Endometrium (tissue), 2 donors: ENCODE data around the gene IGF1R.

Experiments used
- FAIRE-seq: peaks from 2 replicates; lab custom pipeline; 2012; peaks lifted over from hg19 to GRCh38; lab: Jason Lieb, UNC
- donor health status: control.
- donor health status: control.

IGF1R gene

GRCh38 chr15:98859149-98859548 lies 210.8 kb downstream of the IGF1R start:
- FAIRE-seq, result no peak

- FAIRE-seq, result no peak
Measured at GRCh38 chr15:98860281-98861041, 212.1 kb downstream of the IGF1R start.

DNA sequence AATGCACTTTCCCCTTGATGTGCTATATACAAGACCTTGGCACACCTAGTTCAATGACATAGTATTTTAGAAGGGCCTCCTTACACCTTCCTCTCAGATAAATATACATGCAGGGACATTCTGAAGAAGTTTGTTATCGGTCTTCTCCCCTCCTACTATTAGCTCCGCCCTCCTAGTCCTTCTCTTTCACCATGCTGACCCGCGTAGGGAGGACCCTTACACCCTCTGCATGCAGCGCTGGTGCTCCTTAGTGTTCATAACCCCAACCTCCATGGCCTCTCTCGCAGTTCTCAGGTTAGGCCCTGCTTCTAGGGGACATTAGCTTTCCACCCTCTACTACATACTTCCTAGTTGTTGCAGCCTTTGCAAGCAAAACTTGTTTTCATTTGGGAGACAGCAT lies 212.8 kb downstream of the IGF1R start:
- FAIRE-seq, result no peak

DNA sequence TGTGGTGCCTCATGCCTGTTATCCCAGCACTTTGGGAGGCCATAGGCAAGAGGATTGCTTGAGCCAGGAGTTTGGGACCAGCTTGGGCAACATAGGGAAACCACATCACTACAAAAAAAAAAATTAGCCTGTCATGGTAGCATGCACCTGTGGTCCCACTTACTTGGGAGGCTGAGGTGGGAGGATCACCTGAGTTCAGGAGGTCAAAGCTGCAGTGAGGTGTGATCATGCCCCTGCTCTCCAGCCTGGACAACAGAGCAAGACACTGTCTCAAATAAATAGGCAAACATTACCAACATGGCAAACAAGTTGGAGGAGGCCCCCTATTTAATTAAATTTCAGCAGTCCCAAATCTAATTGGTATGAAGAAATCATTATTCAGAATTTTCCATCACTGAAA lies 215.6 kb downstream of the IGF1R start:
- FAIRE-seq, result no peak

DNA sequence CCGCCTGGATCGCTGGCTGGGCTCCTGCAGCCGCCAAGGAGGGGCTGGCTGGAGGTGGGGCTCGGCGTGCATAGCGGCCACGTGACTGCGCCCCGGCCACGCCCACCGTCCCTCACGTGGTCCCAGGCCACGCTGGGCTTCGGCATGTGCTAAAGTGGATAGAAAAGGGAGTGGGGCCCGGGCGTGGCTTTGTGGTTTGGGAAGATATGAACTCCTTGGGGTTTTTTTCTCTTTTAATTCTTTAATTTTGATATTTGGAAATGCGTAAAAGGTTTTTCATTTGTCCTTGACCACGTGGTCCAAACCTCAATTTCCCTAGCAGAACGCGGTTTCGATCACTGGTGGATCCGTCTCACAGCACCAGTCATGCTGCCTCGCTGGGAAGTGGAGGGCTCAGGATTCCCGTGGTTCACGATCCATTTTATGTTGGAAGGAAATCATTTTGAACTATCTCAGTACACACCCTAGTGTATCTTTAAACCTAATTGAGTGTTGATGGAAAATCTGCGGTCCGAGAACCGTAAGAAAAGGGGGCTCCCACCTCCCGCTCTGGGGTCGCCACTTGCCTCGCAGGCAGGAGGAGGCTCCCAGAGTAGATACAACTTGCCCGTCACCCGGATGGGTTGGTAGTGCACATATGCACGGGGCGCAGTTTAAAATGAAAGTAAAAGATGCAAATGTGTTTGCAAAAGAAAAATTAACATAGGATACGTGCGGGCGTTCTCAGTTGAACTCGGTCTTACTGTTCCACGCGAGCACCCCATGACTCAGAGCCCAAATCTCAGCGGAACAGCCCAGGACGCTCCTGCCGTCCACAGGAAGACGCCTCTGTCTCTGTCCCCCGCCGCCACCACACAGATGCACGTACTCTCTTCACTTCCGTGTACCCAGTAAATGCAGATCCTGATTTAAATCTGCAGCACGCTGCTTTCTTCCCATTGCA lies 217.3 kb downstream of the IGF1R start:
- no peak for FAIRE-seq

DNA sequence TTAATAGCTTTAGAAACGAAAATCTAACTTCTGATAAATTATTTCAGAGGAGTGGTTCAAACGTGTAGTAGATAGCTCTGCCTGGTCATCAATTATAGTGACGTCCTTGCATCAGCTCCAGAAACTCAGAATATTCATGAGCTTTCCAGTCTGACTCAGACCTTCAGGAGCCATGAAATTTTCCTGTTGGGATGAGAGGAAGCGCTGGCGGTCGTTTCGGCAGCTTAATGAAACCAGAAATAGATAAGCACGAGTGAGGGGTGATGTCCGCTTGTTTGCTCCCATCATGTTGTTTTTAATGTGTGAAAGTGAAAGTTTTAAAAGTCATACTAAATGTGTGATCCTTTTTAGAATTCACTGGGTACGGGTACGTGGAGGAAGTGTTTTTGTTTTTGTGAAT lies 218.2 kb downstream of the IGF1R start:
- no peak for FAIRE-seq

- FAIRE-seq, result no peak
Measured at GRCh38 chr15:98868564-98868963, 220.2 kb downstream of the IGF1R start.

DNA sequence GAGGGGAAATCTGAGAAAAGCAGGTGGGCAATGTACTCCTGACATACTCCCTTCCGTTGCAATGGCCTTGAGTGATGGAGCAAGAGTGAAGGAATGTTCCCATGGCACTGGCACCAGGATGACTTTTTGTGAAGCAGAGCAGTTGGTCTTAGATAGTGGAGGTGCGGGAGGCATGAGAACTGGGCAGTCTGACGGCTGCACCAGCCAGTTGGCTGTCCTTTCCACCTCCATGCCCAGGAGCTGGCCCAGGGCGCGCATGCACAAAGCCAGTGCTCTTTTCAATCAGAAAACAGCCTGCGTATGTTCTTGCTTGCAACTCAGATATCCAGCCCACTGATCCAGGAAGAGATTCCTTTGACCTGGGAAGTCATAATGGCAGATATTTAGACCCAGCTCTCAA lies 222.4 kb downstream of the IGF1R start:
- FAIRE-seq, result no peak

GRCh38 chr15:98872774-98873173 lies 224.4 kb downstream of the IGF1R start:
- no peak for FAIRE-seq

DNA sequence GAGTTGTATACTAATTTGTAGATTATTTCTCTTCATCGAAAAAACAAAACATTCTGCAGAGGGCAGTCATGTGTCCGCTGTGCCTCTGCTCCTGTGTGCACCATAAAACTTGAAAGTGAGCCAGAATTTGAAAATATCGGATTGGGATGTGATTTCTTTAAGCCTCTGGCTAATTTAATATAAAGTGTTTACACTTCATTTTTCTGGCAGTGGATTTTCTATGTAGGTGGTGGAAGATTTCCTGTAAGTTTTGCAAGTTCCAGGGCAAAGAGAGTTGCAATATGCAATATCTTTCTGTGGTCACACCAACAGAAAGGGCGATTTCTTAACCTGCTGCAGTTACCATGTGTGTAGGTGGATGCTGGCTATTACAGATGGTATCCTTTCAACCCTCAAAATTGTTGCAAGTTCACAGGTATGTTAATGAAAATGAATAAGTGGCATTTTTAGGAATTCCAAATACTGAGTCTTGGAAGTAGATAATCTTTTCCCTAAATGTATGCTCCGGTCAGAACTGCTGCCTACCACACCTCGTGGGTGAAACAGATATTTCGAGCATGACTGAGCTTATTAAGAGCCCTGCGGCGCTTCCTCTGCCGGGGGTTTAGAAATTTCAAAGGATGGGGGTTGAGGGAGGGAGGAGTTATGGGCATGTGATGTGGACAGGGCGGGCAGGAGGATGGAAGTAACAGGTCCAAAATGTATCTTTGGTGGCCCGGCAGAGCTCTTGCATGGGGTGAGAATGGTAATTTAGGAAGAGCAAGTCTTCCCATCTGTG lies 225.3 kb downstream of the IGF1R start:
- FAIRE-seq, result no peak

DNA sequence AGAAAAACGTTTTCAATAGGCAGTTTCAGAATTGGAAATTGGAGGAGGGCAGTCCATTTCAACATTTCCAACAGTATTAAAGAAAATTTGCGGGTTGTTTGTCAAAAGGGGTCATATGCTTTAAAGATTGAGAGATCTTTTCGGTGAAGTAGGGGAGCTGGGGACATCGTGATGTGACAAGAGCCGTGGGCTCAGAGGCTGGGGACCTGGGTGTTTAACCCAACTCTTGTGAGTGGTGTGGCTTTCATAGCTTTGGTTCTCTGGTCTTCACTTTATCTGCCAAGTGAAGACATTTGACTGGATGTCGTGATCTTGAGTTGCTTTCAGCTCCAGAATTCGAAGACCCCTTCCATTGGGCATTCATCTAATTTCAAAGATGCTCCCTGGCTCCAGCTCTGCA lies 226.0 kb downstream of the IGF1R start:
- no peak for FAIRE-seq

DNA sequence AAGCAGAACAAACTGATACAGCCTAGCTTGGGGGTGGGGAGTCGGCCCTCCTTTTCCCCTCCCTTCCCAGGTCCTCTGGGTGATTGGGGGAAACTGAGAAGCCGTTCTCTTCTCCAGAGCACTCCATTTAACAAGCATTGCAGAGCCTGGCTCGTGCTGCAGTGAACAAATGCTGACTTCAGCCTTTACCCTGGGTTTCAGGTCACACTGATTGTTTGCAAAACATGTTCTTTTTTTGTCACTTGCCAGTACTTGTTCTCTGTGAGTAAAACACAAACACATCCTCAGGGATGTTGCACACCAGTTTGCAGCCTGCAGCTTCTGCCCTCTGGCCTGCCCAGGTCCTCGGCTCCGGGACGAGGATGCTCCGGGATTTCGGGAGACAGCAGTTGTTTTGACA lies 226.4 kb downstream of the IGF1R start:
- FAIRE-seq, result peak; percentile 31

GRCh38 chr15:98875309-98875708 lies 227.0 kb downstream of the IGF1R start:
- peak; percentile 48 for FAIRE-seq

DNA sequence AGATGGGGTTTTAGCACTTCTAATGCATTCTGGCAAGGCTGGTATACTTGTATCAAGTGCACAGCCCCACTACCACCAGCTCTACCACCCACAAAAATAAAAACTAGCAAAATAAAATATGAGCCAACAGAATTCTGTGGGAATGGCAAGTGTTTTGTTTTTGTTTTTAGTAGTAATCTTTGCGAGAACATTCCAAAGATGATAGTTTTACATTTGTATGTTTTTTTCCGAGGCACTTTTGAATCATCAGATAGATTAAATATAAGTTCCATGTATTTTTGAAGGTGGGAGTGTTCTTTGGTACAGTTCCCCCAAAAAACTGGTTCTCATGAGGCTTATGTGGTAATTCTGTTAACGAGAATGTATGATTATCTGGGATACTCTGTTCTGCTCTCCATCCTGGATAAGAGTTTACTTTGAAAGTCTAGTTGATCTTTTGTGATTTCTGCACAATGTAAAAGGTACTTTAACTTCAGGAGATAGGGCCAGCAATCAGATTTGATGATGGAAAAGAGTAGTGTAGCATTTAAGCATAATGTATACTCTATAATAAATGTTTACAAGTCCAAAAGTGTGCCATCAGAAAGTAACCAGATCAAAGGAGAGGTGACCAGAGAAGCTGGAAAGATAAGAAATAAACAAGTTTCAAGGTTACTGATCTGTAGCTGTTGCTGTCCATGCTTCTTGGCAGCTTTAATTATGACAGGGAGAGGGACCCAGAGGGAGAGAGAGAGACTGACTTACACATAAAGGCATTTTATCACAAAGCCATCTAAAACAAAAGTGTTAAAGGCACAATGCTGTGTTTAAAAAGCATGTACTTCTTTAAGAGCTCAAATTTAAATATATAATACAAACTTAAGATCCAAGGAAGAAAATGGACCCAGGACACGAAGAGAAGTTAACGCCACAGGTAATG lies 228.4 kb downstream of the IGF1R start:
- no peak for FAIRE-seq

DNA sequence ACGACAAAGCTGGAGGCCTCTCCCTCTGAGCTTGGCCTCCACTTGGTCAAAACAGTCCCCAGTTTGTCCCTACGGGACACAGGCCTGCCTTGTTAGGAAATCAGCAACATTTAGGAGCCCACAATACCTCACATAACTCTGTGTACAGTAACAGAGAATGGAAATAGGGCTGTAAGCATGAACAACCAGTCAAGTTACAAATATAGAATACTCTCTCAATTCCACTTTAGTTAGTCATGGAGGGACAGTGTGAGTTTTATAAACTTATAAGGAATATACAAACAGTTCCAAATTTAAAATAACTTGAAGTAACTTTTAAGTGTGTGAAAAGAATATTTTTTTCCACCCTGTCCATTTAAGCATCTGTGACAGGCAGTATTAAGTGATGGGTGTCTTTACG lies 229.8 kb downstream of the IGF1R start:
- FAIRE-seq, result no peak

DNA sequence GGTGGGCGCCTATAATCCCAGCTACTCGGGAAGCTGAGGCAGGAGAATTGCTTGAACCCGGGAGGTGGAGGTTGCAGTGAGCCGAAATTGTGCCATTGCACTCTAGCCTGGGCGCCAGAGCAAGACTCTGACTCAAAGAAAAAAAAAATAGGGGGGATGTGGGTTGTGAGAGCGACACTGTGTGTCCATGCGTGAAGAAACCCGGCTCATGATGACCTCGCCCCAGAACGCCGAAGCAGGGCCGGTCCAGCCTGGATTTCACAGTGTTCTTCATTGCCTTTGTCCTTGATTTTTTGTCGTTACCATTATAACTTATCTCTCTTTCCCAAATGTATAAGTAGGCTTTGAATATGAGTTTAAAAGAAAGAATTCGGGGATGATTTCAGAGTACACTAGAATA lies 230.5 kb downstream of the IGF1R start:
- FAIRE-seq, result no peak

DNA sequence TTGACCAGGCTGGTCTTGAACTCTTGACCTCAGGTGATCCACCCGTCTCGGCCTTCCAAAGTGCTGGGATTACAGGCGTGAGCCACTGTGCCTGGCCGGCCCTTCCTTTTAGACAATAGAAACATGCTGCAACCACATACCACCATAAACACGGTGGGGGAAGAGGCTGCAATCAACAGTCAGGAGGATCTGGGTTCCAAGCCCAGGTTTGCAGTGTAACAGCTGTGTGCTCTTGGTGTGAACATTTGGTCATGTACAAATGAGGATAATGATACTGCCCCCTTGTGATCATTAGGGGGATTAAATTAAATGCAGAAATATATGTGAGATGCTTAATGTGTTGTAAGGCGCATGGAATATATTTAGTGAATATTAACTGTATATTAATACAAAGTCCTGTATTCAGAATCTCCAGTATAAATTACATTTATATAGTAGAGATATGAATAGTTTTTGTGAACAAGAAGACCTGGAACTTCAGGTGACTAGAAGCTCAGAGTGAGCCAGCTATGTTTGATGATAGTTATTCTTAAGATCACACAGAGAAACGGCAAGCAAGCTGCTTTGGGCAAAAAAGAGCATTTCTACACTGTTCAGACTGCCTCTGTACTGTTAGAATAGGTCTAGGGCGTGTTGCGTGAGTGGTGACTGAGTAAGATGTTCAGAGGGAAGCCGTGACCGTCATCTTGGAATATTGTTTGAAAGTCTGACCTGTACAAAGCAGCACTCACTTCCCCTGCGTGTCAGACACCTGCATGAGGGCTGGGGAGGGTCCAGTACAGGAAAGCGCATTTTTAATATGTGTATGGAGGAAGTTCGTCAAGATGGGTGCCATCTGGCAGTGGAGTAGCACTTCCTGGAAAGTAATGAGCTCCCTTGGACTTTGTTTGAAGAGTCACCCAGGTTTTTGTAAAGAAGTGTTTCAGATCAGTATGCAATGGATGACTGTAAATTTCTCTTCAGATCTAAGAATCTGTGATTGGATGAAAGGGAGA lies 233.5 kb downstream of the IGF1R start:
- FAIRE-seq, result no peak

DNA sequence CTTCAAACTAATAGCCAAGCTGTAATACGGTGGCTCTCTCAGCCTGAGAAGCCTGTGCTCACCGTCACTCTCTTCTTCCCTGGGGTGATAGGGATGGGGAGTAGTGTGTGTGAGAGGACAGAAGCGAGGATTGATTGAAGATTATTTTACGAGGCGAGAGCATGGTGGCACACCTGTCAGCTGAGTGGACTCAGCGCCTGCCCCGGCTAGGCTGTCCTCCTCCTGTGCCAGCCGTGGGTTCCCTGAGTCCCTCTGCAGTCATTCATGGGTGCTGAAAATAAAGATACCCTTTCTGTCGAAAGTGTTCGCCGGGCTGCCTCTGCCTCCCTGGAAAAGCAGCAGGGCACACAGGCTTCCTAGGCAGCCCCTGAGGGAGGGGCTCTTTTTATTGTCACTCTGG lies 235.1 kb downstream of the IGF1R start:
- FAIRE-seq, result no peak

DNA sequence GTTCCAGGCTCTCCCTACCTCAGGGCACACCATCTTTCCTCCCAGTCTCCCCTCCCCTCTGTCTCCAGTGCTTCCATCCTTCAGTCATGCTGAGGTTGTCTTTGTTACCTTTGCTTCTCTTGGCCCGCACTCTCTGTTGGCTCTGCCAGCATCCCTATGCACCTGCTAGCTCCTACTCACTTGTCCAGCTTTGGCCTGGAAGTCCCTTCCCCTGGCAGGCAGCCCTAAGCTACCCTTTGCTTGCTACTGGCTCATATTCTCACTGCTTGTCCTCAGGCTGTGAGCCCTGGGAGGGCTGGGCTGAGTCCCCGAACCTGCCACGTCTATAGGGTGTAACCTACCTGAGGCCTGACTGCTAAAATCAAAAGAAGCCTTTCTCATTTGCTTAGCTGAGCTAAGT lies 236.6 kb downstream of the IGF1R start:
- FAIRE-seq, result no peak

DNA sequence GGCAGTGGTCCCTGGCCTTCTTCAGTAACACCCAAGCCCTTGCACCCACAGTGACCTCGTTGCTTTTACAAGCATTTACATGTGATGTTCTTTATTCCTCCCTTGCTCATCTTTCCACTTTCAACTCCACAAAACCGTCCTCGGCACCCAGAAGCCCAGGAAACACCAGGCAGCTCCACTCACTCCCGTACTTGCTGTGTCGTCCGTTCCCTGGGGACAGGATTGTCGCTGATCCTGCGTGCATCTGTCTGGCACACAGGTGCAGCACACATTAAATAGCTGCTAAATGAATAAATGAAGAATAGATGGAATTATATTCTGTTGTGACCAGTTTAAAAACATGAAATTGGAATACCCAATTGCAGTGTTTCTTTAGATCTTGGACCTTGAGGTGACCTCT lies 239.6 kb downstream of the IGF1R start:
- FAIRE-seq, result no peak
